GM10248 (cell line): Measurements from ENCODE around the gene DNAH1.

Experiments
- CTCF ChIA-PET: fragments of 300-600 bp; sonication (Branson Sonifier 250); formaldehyde crosslinking; extraction: SDS; loops from one replicate; lab custom pipeline; 2021; ENCODE audit warnings: antibody characterized with exemption; lab: Yijun Ruan, JAX
- POLR2A ChIA-PET: fragments of 350-650 bp; sonication (Branson Sonifier 250); formaldehyde crosslinking; extraction: SDS; loops from one replicate; lab custom pipeline; 2020; ENCODE audit warnings: antibody characterized with exemption; lab: Yijun Ruan, JAX
- DNase-seq: peaks from one replicate; pipeline ENCODE4 v3.0.0; 2012; ENCODE audit errors: extremely low spot score
- CTCF ChIP-seq: IDR thresholded peaks from 2 replicates; pipeline ENCODE4 v1.5.1; 2012; ENCODE audit warnings: mild to moderate bottlenecking, low read depth; ENCODE audit errors: extremely low read depth, missing control alignments, control extremely low read depth

Gene DNAH1

GRCh38 chr3:52354676-52355075, 38.6 kb downstream of the DNAH1 start:
- no peak for TF ChIP-seq CTCF
- ChIA-PET POLR2A (no interaction called here), CTCF (interaction anchor here (0.7 to 2.0 kb wide), 3 partner anchors 10 to 29 kb away, joined by 3 to 10 read pairs (median 3); no protein-coding TSS in a partner anchor)
- no peak for DNase-seq

GRCh38 chr3:52355526-52355925, 39.4 kb downstream of the DNAH1 start:
- DNase-seq, result no peak
- TF ChIP-seq CTCF, result no peak
- CTCF ChIA-PET, result interaction anchor here (1.0 to 2.0 kb wide), 2 partner anchors 16 to 28 kb away, joined by 3 to 10 read pairs; no protein-coding TSS in a partner anchor
- POLR2A ChIA-PET, result no interaction called here

- DNase-seq, result no peak
- CTCF ChIA-PET, result interaction anchor here (2.0 kb wide), 1 partner anchor 16 kb away, joined by 10 read pairs; no protein-coding TSS in a partner anchor
- no peak for TF ChIP-seq CTCF
- POLR2A ChIA-PET, result no interaction called here
These were observed 40.0 kb downstream of the DNAH1 start for GRCh38 chr3:52356126-52356525.

GRCh38 chr3:52357151-52358080, 41.3 kb downstream of the DNAH1 start:
- CTCF ChIA-PET, result interaction anchor here (1.0 kb wide), 2 partner anchors 17 to 91 kb away, joined by 3 read pairs; no protein-coding TSS in a partner anchor
- no peak for DNase-seq
- TF ChIP-seq CTCF, result no peak
- POLR2A ChIA-PET, result interaction anchor here (0.5 kb wide), 1 partner anchor 536 kb away, joined by 4 read pairs; no protein-coding TSS in a partner anchor

- no peak for TF ChIP-seq CTCF
- ChIA-PET CTCF (no interaction called here), POLR2A (no interaction called here)
These were observed 42.3 kb downstream of the DNAH1 start for GRCh38 chr3:52358362-52358940.

GRCh38 chr3:52359116-52359855, 43.2 kb downstream of the DNAH1 start:
- ChIA-PET POLR2A (no interaction called here), CTCF (no interaction called here)
- TF ChIP-seq CTCF, result no peak
- DNase-seq, result no peak

More at GRCh38 chr3:52358362-52358940, 42.3 kb downstream of the DNAH1 start:
- no peak for DNase-seq
